Activated CD4-positive, alpha-beta T cell treated with anti-CD3 and anti-CD28 coated beads, Interleukin-2, amount 10 ng/mL, durations not matched to agents 24 days and 14 days (primary cell): Measurements from ENCODE around the gene SNAPC3. TPM values are rescaled to one million over a fixed set of nuclear protein-coding genes. Genes with fewer than 3 reads are reported as not detected.

Experiments used
- DNase-seq: peaks from one replicate; pipeline ENCODE4 v3.0.0; 2022
- H3K27ac Mint-ChIP-seq: one replicate; pipeline ENCODE4 v1.8.0; 2022; ENCODE audit warnings: mild to moderate bottlenecking, mixed read lengths
- H3K27me3 Mint-ChIP-seq: one replicate; pipeline ENCODE4 v1.8.0; 2022; ENCODE audit warnings: mixed read lengths
- H3K36me3 Mint-ChIP-seq: one replicate; pipeline ENCODE4 v1.8.0; 2022; ENCODE audit warnings: low read depth, mild to moderate bottlenecking, mixed read lengths
- H3K4me1 Mint-ChIP-seq: one replicate; pipeline ENCODE4 v1.8.0; 2021; ENCODE audit warnings: mixed read lengths
- H3K4me3 Mint-ChIP-seq: one replicate; pipeline ENCODE4 v1.8.0; 2022; ENCODE audit warnings: mild to moderate bottlenecking, moderate library complexity, mixed read lengths
- H3K9me3 Mint-ChIP-seq: one replicate; pipeline ENCODE4 v1.8.0; 2021; ENCODE audit warnings: mixed read lengths
- intact Hi-C: fragments of 100-400 bp; cut with micrococcal nuclease; formaldehyde crosslinking; loops from one replicate; pipeline ENCODE4 v1.15.1; 2023
- total RNA-seq: library from RNA; stranded (reverse); gene quantifications from 2 replicates; pipeline ENCODE4 v1.2.3, GENCODE V29; 2022

The SNAPC3 gene
- total RNA-seq, 1 donor from 2014 or later: 31.7 TPM

- H3K4me1 Mint-ChIP-seq: peaks cover 22% of the 10 kb centered on the region
- no peak overlapping the region for H3K27ac Mint-ChIP-seq
- DNase-seq: no peak
- no peaks in the 10 kb centered on the region for H3K27me3 Mint-ChIP-seq
- H3K36me3 Mint-ChIP-seq: peaks cover 49% of the 10 kb centered on the region
- no peak overlapping the region for H3K4me3 Mint-ChIP-seq
- no peaks in the 10 kb centered on the region for H3K9me3 Mint-ChIP-seq
- intact Hi-C loops: loop anchor here (5.0 kb wide), 2 partner anchors 63 to 208 kb away; partner anchors contain the start of gene SNAPC3
Measured at GRCh38 chr9:15484802-15485201, 62.1 kb downstream of the SNAPC3 start.

GRCh38 chr9:15485836-15486666, 63.4 kb downstream of the SNAPC3 start:
- Mint-ChIP-seq H3K27ac (peak overlapping the region; percentile 38), H3K9me3 (no peaks in the 10 kb centered on the region), H3K4me3 (no peak overlapping the region), H3K27me3 (no peaks in the 10 kb centered on the region), H3K36me3 (peaks cover 52% of the 10 kb centered on the region), H3K4me1 (peaks cover 22% of the 10 kb centered on the region)
- intact Hi-C loops: loop anchor here (1.0 to 5.0 kb wide), 3 partner anchors 47 to 209 kb away; partner anchors contain the start of gene SNAPC3
- DNase-seq: no peak

- Mint-ChIP-seq H3K36me3 (peaks cover 66% of the 10 kb centered on the region), H3K9me3 (peaks cover 7% of the 10 kb centered on the region), H3K4me3 (no peak overlapping the region), H3K4me1 (peaks cover 20% of the 10 kb centered on the region), H3K27ac (no peak overlapping the region), H3K27me3 (no peaks in the 10 kb centered on the region)
- DNase-seq: no peak
- intact Hi-C loops: no loop called here
Measured at GRCh38 chr9:15491950-15492349, 69.3 kb downstream of the SNAPC3 start.

- H3K9me3 Mint-ChIP-seq: peaks cover 7% of the 10 kb centered on the region
- intact Hi-C loops: no loop called here
- H3K4me3 Mint-ChIP-seq: no peak overlapping the region
- no peak for DNase-seq
- H3K27me3 Mint-ChIP-seq: no peaks in the 10 kb centered on the region
- peaks cover 19% of the 10 kb centered on the region for H3K4me1 Mint-ChIP-seq
- H3K27ac Mint-ChIP-seq: no peak overlapping the region
- peaks cover 66% of the 10 kb centered on the region for H3K36me3 Mint-ChIP-seq
Measured at GRCh38 chr9:15492485-15493150, 69.9 kb downstream of the SNAPC3 start.

- no peak for DNase-seq
- H3K4me1 Mint-ChIP-seq: peaks cover 36% of the 10 kb centered on the region
- H3K9me3 Mint-ChIP-seq: peaks cover 2% of the 10 kb centered on the region
- H3K27ac Mint-ChIP-seq: no peak overlapping the region
- intact Hi-C loops: no loop called here
- H3K36me3 Mint-ChIP-seq: peaks cover 60% of the 10 kb centered on the region
- H3K27me3 Mint-ChIP-seq: no peaks in the 10 kb centered on the region
- H3K4me3 Mint-ChIP-seq: no peak overlapping the region
Measured at GRCh38 chr9:15498246-15498995, 75.7 kb downstream of the SNAPC3 start.

GRCh38 chr9:15499139-15499538, 76.5 kb downstream of the SNAPC3 start:
- no peaks in the 10 kb centered on the region for H3K9me3 Mint-ChIP-seq
- peaks cover 59% of the 10 kb centered on the region for H3K36me3 Mint-ChIP-seq
- H3K4me1 Mint-ChIP-seq: peaks cover 37% of the 10 kb centered on the region
- H3K4me3 Mint-ChIP-seq: peak overlapping the region; percentile 32
- intact Hi-C loops: no loop called here
- H3K27me3 Mint-ChIP-seq: no peaks in the 10 kb centered on the region
- DNase-seq: no peak
- no peak overlapping the region for H3K27ac Mint-ChIP-seq

GRCh38 chr9:15501179-15501578, 78.5 kb downstream of the SNAPC3 start:
- Mint-ChIP-seq H3K27ac (peak overlapping the region; percentile 54), H3K27me3 (no peaks in the 10 kb centered on the region), H3K4me1 (peaks cover 36% of the 10 kb centered on the region), H3K9me3 (no peaks in the 10 kb centered on the region), H3K36me3 (peaks cover 58% of the 10 kb centered on the region), H3K4me3 (peak overlapping the region; percentile 3)
- DNase-seq: no peak
- intact Hi-C loops: no loop called here

GRCh38 chr9:15501803-15502202, 79.1 kb downstream of the SNAPC3 start:
- peaks cover 37% of the 10 kb centered on the region for H3K4me1 Mint-ChIP-seq
- intact Hi-C loops: no loop called here
- no peak overlapping the region for H3K4me3 Mint-ChIP-seq
- no peaks in the 10 kb centered on the region for H3K27me3 Mint-ChIP-seq
- no peak for DNase-seq
- no peaks in the 10 kb centered on the region for H3K9me3 Mint-ChIP-seq
- no peak overlapping the region for H3K27ac Mint-ChIP-seq
- peaks cover 58% of the 10 kb centered on the region for H3K36me3 Mint-ChIP-seq

- H3K27me3 Mint-ChIP-seq: no peaks in the 10 kb centered on the region
- H3K4me3 Mint-ChIP-seq: no peak overlapping the region
- H3K36me3 Mint-ChIP-seq: peaks cover 56% of the 10 kb centered on the region
- no peak overlapping the region for H3K27ac Mint-ChIP-seq
- peaks cover 46% of the 10 kb centered on the region for H3K4me1 Mint-ChIP-seq
- DNase-seq: no peak
- intact Hi-C loops: no loop called here
- no peaks in the 10 kb centered on the region for H3K9me3 Mint-ChIP-seq
Measured at GRCh38 chr9:15505921-15506320, 83.2 kb downstream of the SNAPC3 start.

- Mint-ChIP-seq H3K27ac (peak overlapping the region; percentile 93), H3K9me3 (no peaks in the 10 kb centered on the region), H3K27me3 (peaks cover 3% of the 10 kb centered on the region), H3K4me1 (peaks cover 41% of the 10 kb centered on the region), H3K4me3 (peak overlapping the region; percentile 87), H3K36me3 (peaks cover 35% of the 10 kb centered on the region)
- intact Hi-C loops: loop anchor here (10.0 kb wide), 1 partner anchor 95 kb away; no protein-coding TSS in a partner anchor
- peak; percentile 88 for DNase-seq
Measured at GRCh38 chr9:15509931-15510788, 87.5 kb downstream of the SNAPC3 start.

GRCh38 chr9:15510789-15511575, 88.3 kb downstream of the SNAPC3 start, which contains the start of gene PSIP1:
TSS of gene PSIP1 (minus strand) at chr9:15510970. CDS start at chr9:15510188, 782 bp downstream.
- H3K36me3 Mint-ChIP-seq: peaks cover 29% of the 10 kb centered on the region
- intact Hi-C loops: loop anchor here (1.0 to 10.0 kb wide), 5 partner anchors 22 to 216 kb away; partner anchors contain the start of gene SNAPC3
- H3K27ac Mint-ChIP-seq: peak within 1 kb of the TSS; percentile 100

More at GRCh38 chr9:15510789-15511575, 88.3 kb downstream of the SNAPC3 start, which contains the start of gene PSIP1:
- peaks cover 3% of the 10 kb centered on the region for H3K27me3 Mint-ChIP-seq
- H3K9me3 Mint-ChIP-seq: no peaks in the 10 kb centered on the region
- peaks cover 41% of the 10 kb centered on the region for H3K4me1 Mint-ChIP-seq
- peak within 1 kb of the TSS; percentile 87 for H3K4me3 Mint-ChIP-seq
- DNase-seq: peak; percentile 96
